IPS-18a (cell line): ENCODE results near the gene LRP1B.

Source experiments
- H3K27ac ChIP-seq: one replicate; pipeline ENCODE4 v1.5.1; 2013; ENCODE audit warnings: low read length
- H3K27me3 ChIP-seq: one replicate; pipeline ENCODE4 v1.6.1; 2013; ENCODE audit warnings: mild to moderate bottlenecking, low read length; ENCODE audit not compliant: control insufficient read depth, insufficient read depth
- H3K36me3 ChIP-seq: one replicate; pipeline ENCODE4 v1.6.1; 2013; ENCODE audit warnings: low read depth, low read length; ENCODE audit not compliant: control insufficient read depth
- H3K4me1 ChIP-seq: one replicate; pipeline ENCODE4 v1.6.1; 2013; ENCODE audit warnings: low read depth, low read length; ENCODE audit not compliant: control insufficient read depth
- H3K4me3 ChIP-seq: one replicate; pipeline ENCODE4 v1.5.1; 2013; ENCODE audit warnings: low read length
- H3K9ac ChIP-seq: one replicate; pipeline ENCODE4 v1.6.1; 2013; ENCODE audit warnings: mild to moderate bottlenecking, low read length, moderate library complexity
- H3K9me3 ChIP-seq: one replicate; pipeline ENCODE4 v1.6.1; 2013; ENCODE audit warnings: low read depth, low read length; ENCODE audit not compliant: control insufficient read depth

LRP1B gene

DNA sequence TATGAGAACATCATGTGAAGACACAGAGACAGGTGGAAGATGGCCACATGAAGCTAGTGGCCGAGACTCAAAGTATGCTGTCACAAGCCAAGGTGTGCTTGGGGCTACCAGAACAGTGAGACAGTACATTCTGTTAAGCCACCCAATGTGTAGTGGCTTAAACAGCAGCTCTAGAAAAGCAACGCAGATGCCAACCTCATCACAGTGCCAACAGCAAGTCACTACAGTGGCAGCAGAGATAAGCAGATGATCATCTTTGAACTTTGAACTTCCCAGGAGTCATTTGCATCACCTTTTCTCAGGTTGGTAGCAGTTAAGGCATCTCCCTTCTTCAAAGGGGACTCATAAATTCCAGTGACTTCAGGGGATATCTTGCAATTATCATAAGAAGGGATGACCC lies 394.4 kb downstream of the LRP1B start:
- H3K27me3 ChIP-seq: no peaks in the 10 kb centered on the region
- H3K4me1 ChIP-seq: peaks cover 8% of the 10 kb centered on the region
- no peak overlapping the region for H3K4me3 ChIP-seq
- no peak overlapping the region for H3K9ac ChIP-seq
- H3K27ac ChIP-seq: no peak overlapping the region
- no peaks in the 10 kb centered on the region for H3K9me3 ChIP-seq
- H3K36me3 ChIP-seq: no peaks in the 10 kb centered on the region

DNA sequence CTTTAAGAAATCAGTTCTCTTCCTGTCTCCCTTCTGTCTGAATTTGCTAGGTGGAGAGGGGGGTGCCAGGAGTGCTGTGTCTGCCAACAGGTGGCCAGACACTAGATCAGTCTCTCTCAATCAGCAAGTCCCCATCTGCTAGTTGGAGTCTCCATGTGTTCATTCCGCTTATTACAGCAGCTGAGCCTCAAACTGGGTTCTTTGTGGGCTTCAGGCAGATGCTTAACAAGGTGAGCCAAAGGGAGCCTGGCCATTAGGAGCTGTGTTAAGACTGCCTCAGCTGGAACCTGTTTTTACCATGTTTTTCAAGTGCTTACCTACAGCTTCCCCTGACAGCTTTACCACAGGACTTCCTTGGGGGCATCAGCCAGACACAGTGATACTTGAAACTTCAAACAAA lies 401.9 kb downstream of the LRP1B start:
- no peak overlapping the region for H3K27ac ChIP-seq
- H3K9me3 ChIP-seq: no peaks in the 10 kb centered on the region
- H3K36me3 ChIP-seq: no peaks in the 10 kb centered on the region
- H3K4me1 ChIP-seq: peaks cover 4% of the 10 kb centered on the region
- H3K9ac ChIP-seq: no peak overlapping the region
- H3K27me3 ChIP-seq: no peaks in the 10 kb centered on the region
- no peak overlapping the region for H3K4me3 ChIP-seq

DNA sequence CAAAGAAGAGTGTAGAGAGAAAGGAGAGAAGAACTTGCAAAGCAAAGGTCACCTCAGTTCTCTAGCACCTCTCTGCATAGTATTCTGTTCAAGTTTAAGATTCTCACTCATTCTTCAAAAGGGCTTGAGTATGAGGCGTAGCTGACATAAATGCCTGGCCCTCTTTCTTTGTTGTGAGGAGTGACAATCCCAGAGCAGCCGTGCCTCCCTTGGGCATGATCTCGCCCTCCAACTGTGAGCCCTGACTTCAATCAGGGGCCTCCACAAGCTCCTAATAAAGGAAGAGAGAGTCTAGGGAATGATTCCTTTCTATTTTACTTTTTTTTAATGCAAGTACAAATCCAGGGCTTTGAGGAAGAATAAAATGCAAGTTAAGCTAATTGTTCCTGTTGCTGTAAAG lies 402.7 kb downstream of the LRP1B start:
- Histone ChIP-seq H3K9ac (no peak overlapping the region), H3K4me3 (no peak overlapping the region), H3K9me3 (no peaks in the 10 kb centered on the region), H3K27me3 (no peaks in the 10 kb centered on the region), H3K27ac (no peak overlapping the region), H3K36me3 (no peaks in the 10 kb centered on the region), H3K4me1 (peaks cover 4% of the 10 kb centered on the region)

DNA sequence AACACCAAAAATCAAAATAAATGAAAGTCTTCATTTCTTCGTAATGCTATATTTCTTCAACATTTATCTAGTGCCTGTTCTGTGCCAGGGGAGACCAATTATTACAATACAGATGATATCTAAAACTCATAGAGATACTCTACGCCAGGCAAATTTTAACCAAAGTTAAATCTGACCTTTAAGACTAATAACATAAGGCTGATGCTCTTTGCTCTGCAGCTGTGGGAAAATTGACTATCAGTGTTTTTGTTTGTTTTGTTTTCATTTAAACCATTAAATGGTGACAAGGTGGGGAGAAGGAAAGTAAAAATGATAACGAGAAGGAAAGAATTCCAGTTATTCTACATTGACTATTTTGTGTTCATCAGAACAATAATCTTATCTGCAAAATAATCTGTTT lies 406.4 kb downstream of the LRP1B start:
- H3K27ac ChIP-seq: no peak overlapping the region
- no peaks in the 10 kb centered on the region for H3K36me3 ChIP-seq
- H3K9ac ChIP-seq: no peak overlapping the region
- no peak overlapping the region for H3K4me3 ChIP-seq
- H3K4me1 ChIP-seq: peaks cover 4% of the 10 kb centered on the region
- H3K27me3 ChIP-seq: no peaks in the 10 kb centered on the region
- H3K9me3 ChIP-seq: no peaks in the 10 kb centered on the region

DNA sequence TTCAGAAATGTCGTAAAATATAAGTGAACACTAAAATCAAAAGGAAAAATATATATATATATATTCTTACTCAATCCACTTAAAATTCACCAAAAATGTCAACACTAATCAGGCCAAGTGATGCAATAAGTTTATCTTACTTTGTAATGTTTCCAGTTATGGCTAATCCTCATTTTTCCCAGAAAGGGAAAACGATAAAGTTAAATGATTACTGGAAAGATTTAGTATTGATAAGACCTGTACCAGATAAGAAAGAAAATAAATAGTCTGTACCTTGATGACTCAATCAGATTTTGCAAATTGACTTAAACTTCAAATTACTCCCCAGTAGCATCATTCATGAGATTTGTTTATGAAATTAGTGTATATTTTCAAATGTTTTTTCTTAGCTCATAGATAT lies 407.0 kb downstream of the LRP1B start:
- H3K4me3 ChIP-seq: no peak overlapping the region
- H3K27me3 ChIP-seq: no peaks in the 10 kb centered on the region
- no peaks in the 10 kb centered on the region for H3K36me3 ChIP-seq
- H3K9ac ChIP-seq: no peak overlapping the region
- H3K4me1 ChIP-seq: peaks cover 4% of the 10 kb centered on the region
- no peaks in the 10 kb centered on the region for H3K9me3 ChIP-seq
- no peak overlapping the region for H3K27ac ChIP-seq

DNA sequence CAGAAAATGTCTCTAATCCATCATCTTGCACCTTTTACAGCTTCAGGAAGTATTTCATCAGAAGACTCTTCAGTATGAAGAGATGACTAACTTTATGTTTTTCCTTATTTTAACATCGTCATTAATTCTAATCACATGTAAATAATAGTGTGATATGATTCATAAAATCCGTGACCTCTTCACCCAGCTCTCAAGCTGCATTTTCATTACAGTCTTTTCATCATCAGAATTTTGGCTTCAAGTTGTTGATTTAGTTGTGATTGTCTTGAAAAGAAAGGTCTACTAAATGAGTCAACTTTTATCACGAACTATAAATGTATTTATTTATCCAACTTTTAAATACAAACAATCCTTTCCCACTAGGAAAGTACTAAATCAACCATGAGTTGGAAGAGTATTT lies 410.3 kb downstream of the LRP1B start:
- Histone ChIP-seq H3K9ac (no peak overlapping the region), H3K27me3 (no peaks in the 10 kb centered on the region), H3K9me3 (no peaks in the 10 kb centered on the region), H3K4me1 (no peaks in the 10 kb centered on the region), H3K27ac (no peak overlapping the region), H3K36me3 (no peaks in the 10 kb centered on the region), H3K4me3 (no peak overlapping the region)

DNA sequence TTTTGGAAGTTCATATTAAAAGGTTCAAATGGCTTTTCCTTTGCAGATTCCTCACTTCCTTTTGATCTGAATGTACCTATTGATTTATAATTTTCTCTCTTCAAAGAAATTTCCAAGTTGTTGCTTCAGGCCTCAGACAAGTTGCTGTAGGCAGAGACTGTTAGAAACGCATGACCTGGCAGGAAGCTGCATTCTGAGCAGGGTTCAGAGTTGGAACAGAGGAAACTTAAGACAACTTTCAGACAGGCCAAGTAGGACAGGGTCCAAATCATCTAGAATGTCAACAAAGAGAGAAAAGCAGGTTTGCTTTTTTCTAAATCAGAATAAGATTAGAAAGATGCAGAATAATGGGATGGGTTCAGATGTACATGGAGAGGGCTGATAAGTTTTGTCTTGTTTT lies 416.3 kb downstream of the LRP1B start:
- Histone ChIP-seq H3K9ac (no peak overlapping the region), H3K27ac (no peak overlapping the region), H3K27me3 (no peaks in the 10 kb centered on the region), H3K4me3 (no peak overlapping the region), H3K36me3 (no peaks in the 10 kb centered on the region), H3K4me1 (no peaks in the 10 kb centered on the region), H3K9me3 (no peaks in the 10 kb centered on the region)

DNA sequence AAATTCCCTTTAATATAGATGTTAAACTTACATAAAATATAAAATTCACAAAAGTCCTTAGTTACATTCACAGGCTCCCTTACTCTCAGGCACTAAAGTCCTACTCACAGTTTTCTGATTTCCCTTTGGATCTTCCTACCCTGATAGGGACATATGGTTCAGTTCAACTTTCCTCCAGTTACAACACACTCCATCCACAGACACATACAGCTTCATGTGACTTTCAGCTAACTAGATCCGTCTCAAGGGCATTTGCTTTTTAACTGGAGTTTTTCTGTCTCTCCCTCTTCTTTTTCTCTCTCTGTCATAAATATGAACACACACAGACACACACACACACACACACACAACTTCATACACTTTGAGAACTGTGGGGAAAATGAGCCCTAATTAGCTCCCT lies 419.2 kb downstream of the LRP1B start:
- Histone ChIP-seq H3K4me1 (no peaks in the 10 kb centered on the region), H3K36me3 (no peaks in the 10 kb centered on the region), H3K27ac (no peak overlapping the region), H3K9me3 (no peaks in the 10 kb centered on the region), H3K27me3 (no peaks in the 10 kb centered on the region), H3K9ac (no peak overlapping the region), H3K4me3 (no peak overlapping the region)

DNA sequence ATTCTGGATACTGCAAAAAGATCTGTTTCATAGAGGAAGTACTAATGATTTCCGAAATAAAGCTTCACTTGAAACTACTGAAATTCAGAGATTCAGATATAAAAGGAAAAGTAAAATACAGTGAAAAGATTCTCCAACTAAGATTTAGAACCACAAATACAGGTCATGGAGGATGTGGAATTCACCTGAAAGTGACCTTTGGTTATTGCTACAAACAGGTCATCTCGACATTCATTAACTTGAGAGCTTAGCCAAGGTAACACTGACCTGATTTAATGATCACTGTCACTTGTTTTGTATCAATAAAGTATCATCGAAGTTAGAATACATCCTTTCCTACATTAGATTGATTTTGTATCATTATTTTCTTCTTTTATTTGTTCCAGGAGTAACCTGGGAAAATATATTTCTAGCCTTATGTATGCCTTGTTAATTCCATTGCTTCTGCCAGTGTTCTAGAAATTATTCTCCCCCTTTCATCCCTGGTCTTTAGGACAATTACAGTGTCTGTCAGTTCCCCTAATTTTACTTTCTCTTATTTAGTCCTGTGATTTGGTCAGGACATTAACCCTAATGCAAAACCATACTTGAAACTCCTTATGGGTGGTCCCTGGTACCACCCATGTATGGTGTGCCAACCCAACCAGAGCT lies 420.1 kb downstream of the LRP1B start:
- Histone ChIP-seq H3K27ac (no peak overlapping the region), H3K36me3 (no peaks in the 10 kb centered on the region), H3K4me1 (no peaks in the 10 kb centered on the region), H3K9me3 (no peaks in the 10 kb centered on the region), H3K4me3 (no peak overlapping the region), H3K27me3 (no peaks in the 10 kb centered on the region), H3K9ac (no peak overlapping the region)

DNA sequence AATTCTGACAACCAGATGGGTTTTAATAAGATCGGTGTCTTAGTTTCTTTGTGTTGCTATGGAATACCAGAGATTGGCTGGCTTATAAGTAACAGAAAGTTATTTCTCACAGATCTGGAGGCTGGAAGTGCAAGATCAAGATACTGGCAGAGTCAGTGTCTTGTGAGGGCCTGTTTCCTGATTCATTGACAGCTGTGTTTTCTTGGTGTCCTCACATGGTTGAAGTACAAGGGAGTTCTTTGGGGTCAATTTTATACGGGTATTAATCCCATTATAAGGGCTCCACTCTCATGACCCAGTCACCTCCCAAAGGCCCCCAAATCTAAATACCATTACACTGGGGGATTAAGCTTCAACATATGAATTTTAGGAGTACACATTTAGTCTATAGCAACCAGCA lies 421.1 kb downstream of the LRP1B start:
- H3K9ac ChIP-seq: no peak overlapping the region
- no peaks in the 10 kb centered on the region for H3K36me3 ChIP-seq
- H3K4me3 ChIP-seq: no peak overlapping the region
- no peak overlapping the region for H3K27ac ChIP-seq
- no peaks in the 10 kb centered on the region for H3K27me3 ChIP-seq
- no peaks in the 10 kb centered on the region for H3K9me3 ChIP-seq
- H3K4me1 ChIP-seq: no peaks in the 10 kb centered on the region

DNA sequence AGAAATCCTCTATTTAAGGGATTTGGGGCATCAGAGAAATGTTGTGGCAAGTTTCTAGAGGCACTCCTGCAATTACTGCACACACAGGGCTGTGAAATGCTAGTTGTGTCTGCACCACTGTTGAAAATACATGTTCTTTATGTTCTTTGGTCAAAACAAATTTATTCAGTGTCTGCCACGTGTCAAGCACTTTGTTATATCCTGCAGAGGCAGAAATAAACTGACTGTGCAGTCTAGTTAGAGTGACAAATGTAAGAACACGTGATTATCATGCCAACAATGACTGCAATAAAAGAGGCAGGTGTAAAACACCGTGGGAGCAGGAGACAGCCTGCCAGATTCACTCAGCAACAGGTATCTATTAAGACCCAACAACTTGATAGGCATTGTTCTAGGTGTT lies 423.3 kb downstream of the LRP1B start:
- Histone ChIP-seq H3K9me3 (no peaks in the 10 kb centered on the region), H3K4me3 (no peak overlapping the region), H3K4me1 (no peaks in the 10 kb centered on the region), H3K27me3 (no peaks in the 10 kb centered on the region), H3K9ac (no peak overlapping the region), H3K27ac (no peak overlapping the region), H3K36me3 (no peaks in the 10 kb centered on the region)

DNA sequence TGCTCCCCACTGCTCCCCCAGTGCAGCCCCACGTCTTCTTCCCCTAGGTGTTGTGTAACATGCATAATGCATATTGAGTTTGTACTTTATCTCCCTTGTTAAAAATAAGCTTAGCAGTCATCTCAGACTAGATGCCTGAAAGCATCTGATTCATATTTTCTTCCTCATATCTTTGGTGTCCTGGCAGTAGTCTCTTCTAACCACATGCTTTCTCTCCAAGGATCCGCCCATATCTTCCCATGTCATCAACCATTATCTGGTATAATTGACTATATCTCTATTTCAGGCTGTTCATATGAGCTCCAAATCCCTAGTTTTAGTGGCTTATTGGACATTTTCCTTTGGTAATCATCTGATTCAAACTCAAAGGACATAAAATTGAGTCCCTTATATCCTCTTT lies 426.3 kb downstream of the LRP1B start:
- no peaks in the 10 kb centered on the region for H3K27me3 ChIP-seq
- H3K4me1 ChIP-seq: no peaks in the 10 kb centered on the region
- H3K27ac ChIP-seq: no peak overlapping the region
- H3K36me3 ChIP-seq: no peaks in the 10 kb centered on the region
- no peaks in the 10 kb centered on the region for H3K9me3 ChIP-seq
- no peak overlapping the region for H3K9ac ChIP-seq
- H3K4me3 ChIP-seq: no peak overlapping the region
